DOHH2 (cell line): ENCODE measurements around the gene CPNE9.

Experiments used
- H3F3A ChIP-seq: fragments of 200-600 bp; sonication (generic), shearing (Covaris generic); 2 replicates; pipeline ENCODE4 v1.6.0; 2016; ENCODE audit warnings: antibody characterized with exemption, mild to moderate bottlenecking; ENCODE audit not compliant: control insufficient read depth, insufficient read depth
- H3K27ac ChIP-seq: fragments of 200-600 bp; sonication (generic); 2 replicates; pipeline ENCODE4 v1.5.1; 2014; ENCODE audit warnings: low read depth, mild to moderate bottlenecking, low read length, moderate library complexity
- H3K27me3 ChIP-seq: fragments of 200-600 bp; sonication (generic); 2 replicates; pipeline ENCODE4 v1.6.1; 2014; ENCODE audit warnings: mild to moderate bottlenecking, low read length, mixed read lengths; ENCODE audit not compliant: control insufficient read depth
- H3K36me3 ChIP-seq: fragments of 200-600 bp; sonication (generic); 2 replicates; pipeline ENCODE4 v1.6.1; 2014; ENCODE audit warnings: mild to moderate bottlenecking, low read length, moderate library complexity, mixed read lengths; ENCODE audit not compliant: control insufficient read depth
- H3K4me1 ChIP-seq: fragments of 200-600 bp; sonication (generic); 2 replicates; pipeline ENCODE4 v1.6.1; 2014; ENCODE audit warnings: mild to moderate bottlenecking, low read length, mixed read lengths; ENCODE audit not compliant: control insufficient read depth
- H3K4me2 ChIP-seq: fragments of 200-600 bp; sonication (generic); 2 replicates; pipeline ENCODE4 v1.6.0; 2014; ENCODE audit warnings: mild to moderate bottlenecking, low read length, moderate library complexity
- H3K4me3 ChIP-seq: fragments of 200-600 bp; sonication (generic); 2 replicates; pipeline ENCODE4 v1.5.1; 2014; ENCODE audit warnings: mild to moderate bottlenecking, low read length, mixed read lengths
- H3K79me2 ChIP-seq: fragments of 200-600 bp; sonication (generic); 2 replicates; pipeline ENCODE4 v1.6.1; 2014; ENCODE audit warnings: mild to moderate bottlenecking, low read length, mixed read lengths; ENCODE audit not compliant: control insufficient read depth
- H3K9me2 ChIP-seq: fragments of 200-600 bp; sonication (generic); replicated peaks from 2 replicates; pipeline ENCODE4 v1.6.1; 2014; ENCODE audit warnings: mild to moderate bottlenecking, low read length, mixed read lengths; ENCODE audit not compliant: control insufficient read depth
- H3K9me3 ChIP-seq: fragments of 200-600 bp; sonication (generic); 2 replicates; pipeline ENCODE4 v1.6.1; 2014; ENCODE audit warnings: antibody characterized with exemption, low read length, mixed read lengths; ENCODE audit not compliant: control insufficient read depth, insufficient read depth
- H4K20me1 ChIP-seq: fragments of 200-600 bp; sonication (generic); 2 replicates; pipeline ENCODE4 v1.6.0; 2014; ENCODE audit warnings: low read depth, mild to moderate bottlenecking, antibody characterized with exemption, low read length, moderate library complexity; ENCODE audit not compliant: control insufficient read depth, insufficient read depth
- EZH2phosphoT487 ChIP-seq: fragments of 200-600 bp; sonication (generic); IDR thresholded peaks from 2 replicates; pipeline ENCODE4 v1.6.1; 2017; ENCODE audit warnings: borderline replicate concordance, mild to moderate bottlenecking, antibody characterized with exemption, low read length, moderate library complexity, mixed read lengths
- TF ChIP-seq, protein P1 (sequence below): fragments of 200-600 bp; sonication (generic); IDR thresholded peaks from one replicate; pipeline ENCODE4 v1.5.1; 2014; ENCODE audit warnings: antibody characterized with exemption, mild to moderate bottlenecking, low read depth, low read length; ENCODE audit not compliant: poor library complexity, severe bottlenecking

CPNE9 gene

DNA sequence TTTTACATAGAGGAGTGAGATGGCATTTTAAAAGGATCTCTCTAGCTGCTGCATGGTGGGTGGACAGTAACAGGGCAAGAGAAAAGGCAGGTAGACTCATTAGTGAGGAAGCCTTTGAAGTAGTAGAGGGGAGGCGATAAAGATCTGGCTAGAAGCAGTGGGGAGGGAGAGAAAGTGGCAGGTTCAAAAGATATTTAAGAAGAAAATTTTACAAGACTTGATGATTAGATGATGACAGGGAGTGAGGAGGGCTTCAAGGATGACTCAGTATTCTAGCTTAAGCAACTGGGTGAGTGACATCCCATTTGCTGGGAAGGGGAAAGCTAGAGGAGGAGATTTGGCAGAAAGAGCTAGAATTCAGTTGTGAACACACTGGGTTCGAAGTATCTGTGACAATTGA lies 24.1 kb downstream of the CPNE9 start:
- no peaks in the 10 kb centered on the region for H3K9me3 ChIP-seq
- peaks cover 12% of the 10 kb centered on the region for H3K79me2 ChIP-seq
- no peaks in the 10 kb centered on the region for H3K27me3 ChIP-seq
- no peak overlapping the region for H3K4me3 ChIP-seq
- no peak for TF ChIP-seq EZH2phosphoT487
- TF ChIP-seq, protein P1, sequence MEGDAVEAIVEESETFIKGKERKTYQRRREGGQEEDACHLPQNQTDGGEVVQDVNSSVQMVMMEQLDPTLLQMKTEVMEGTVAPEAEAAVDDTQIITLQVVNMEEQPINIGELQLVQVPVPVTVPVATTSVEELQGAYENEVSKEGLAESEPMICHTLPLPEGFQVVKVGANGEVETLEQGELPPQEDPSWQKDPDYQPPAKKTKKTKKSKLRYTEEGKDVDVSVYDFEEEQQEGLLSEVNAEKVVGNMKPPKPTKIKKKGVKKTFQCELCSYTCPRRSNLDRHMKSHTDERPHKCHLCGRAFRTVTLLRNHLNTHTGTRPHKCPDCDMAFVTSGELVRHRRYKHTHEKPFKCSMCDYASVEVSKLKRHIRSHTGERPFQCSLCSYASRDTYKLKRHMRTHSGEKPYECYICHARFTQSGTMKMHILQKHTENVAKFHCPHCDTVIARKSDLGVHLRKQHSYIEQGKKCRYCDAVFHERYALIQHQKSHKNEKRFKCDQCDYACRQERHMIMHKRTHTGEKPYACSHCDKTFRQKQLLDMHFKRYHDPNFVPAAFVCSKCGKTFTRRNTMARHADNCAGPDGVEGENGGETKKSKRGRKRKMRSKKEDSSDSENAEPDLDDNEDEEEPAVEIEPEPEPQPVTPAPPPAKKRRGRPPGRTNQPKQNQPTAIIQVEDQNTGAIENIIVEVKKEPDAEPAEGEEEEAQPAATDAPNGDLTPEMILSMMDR: no peak
- H3F3A ChIP-seq: peaks cover 2% of the 10 kb centered on the region; the same call in 1 of the 2 replicates
- no peaks in the 10 kb centered on the region for H3K9me2 ChIP-seq
- no peak overlapping the region for H3K4me2 ChIP-seq
- H3K36me3 ChIP-seq: peaks cover 9% of the 10 kb centered on the region
- H3K4me1 ChIP-seq: peaks cover 30% of the 10 kb centered on the region
- peaks cover 5% of the 10 kb centered on the region for H4K20me1 ChIP-seq
- no peak overlapping the region for H3K27ac ChIP-seq

DNA sequence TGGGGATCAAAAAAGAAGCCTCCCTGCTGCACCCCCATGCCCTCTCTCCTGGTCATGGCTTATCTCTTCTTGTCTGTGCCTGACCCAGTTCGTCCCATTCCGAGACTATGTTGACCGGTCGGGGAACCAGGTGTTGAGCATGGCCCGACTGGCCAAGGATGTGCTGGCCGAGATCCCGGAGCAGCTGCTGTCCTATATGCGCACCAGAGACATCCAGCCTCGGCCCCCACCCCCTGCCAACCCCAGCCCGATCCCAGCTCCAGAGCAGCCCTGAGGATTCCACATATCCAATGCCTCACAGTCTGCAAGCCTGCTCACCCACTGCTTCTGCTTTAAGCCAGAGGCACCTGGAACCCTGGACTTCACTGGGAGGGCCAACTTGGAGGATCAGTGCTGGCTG lies 25.8 kb downstream of the CPNE9 start:
- Histone ChIP-seq H3F3A (peaks cover 2% of the 10 kb centered on the region; the same call in 1 of the 2 replicates), H3K79me2 (peaks cover 29% of the 10 kb centered on the region), H4K20me1 (peaks cover 20% of the 10 kb centered on the region), H3K36me3 (peaks cover 26% of the 10 kb centered on the region), H3K9me3 (no peaks in the 10 kb centered on the region), H3K4me3 (no peak overlapping the region), H3K27ac (no peak overlapping the region), H3K4me1 (peaks cover 37% of the 10 kb centered on the region), H3K4me2 (no peak overlapping the region), H3K27me3 (no peaks in the 10 kb centered on the region), H3K9me2 (no peaks in the 10 kb centered on the region)
- TF ChIP-seq, protein P1: no peak
- no peak for TF ChIP-seq EZH2phosphoT487

DNA sequence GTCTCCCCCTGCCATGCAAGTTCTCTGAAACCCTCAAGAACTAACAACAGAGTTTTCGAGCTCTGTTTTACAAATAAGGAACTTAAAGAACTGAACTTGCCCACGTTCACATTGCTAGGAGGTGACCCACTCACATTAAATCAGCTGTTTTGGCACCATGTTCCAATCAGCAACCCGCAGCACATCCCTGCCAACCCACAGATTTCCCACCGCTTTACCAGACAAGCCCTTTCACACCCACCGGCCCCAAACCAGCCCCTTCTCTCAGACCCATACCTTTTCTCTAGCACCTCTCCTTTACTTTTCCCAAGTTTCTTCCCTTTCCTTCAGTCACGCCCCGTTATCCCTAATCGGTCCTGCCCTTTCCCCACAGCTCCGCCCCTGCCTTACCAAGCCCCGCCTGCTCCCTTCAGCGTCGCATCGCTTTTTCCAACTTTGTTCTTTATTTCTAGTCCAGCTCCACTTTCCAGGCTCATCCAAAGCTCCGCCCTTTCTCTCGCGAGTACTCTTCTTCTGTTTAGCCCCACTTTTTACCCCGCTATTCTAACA lies 27.1 kb downstream of the CPNE9 start:
- TF ChIP-seq, protein P1: no peak
- no peak for TF ChIP-seq EZH2phosphoT487
- no peaks in the 10 kb centered on the region for H3K9me2 ChIP-seq
- 0 out of 2 replicates have a peak overlapping the region, but pooled peaks have one; percentile 26 for H3K27ac ChIP-seq
- H3K36me3 ChIP-seq: peaks cover 38% of the 10 kb centered on the region
- H3K4me2 ChIP-seq: peak overlapping the region; percentile 69
- peaks cover 42% of the 10 kb centered on the region for H3K79me2 ChIP-seq
- peaks cover 36% of the 10 kb centered on the region for H3K4me1 ChIP-seq
- peaks cover 2% of the 10 kb centered on the region; the same call in 1 of the 2 replicates for H3F3A ChIP-seq
- no peaks in the 10 kb centered on the region for H3K9me3 ChIP-seq
- H3K27me3 ChIP-seq: no peaks in the 10 kb centered on the region
- H4K20me1 ChIP-seq: peaks cover 20% of the 10 kb centered on the region
- H3K4me3 ChIP-seq: peak overlapping the region; percentile 84
